NCI-H510A (cell line): ENCODE results near the gene PHACTR3.

Source experiments
- DNase-seq: peaks from one replicate; lab custom pipeline; 2025; lab: John Stamatoyannopoulos, UW

Gene PHACTR3

GRCh38 chr20:59672576-59672975, 68.2 kb downstream of the PHACTR3 start:
- DNase-seq = no peak

- DNase-seq = no peak
Observed at GRCh38 chr20:59673288-59673997, 69.1 kb downstream of the PHACTR3 start.

- no peak for DNase-seq
Observed at GRCh38 chr20:59673998-59674445, 69.7 kb downstream of the PHACTR3 start.

GRCh38 chr20:59676126-59676850, 71.9 kb downstream of the PHACTR3 start:
- no peak for DNase-seq

- no peak for DNase-seq
Observed at GRCh38 chr20:59676851-59677182, 72.5 kb downstream of the PHACTR3 start.

GRCh38 chr20:59677586-59677985, 73.2 kb downstream of the PHACTR3 start:
- no peak for DNase-seq

GRCh38 chr20:59678288-59678687, 73.9 kb downstream of the PHACTR3 start:
- no peak for DNase-seq

GRCh38 chr20:59678951-59679350, 74.6 kb downstream of the PHACTR3 start:
- DNase-seq = no peak

GRCh38 chr20:59680148-59680650, 75.9 kb downstream of the PHACTR3 start:
- no peak for DNase-seq

- DNase-seq = no peak
Observed at GRCh38 chr20:59680852-59681251, 76.5 kb downstream of the PHACTR3 start.

GRCh38 chr20:59682603-59683002, 78.3 kb downstream of the PHACTR3 start:
- DNase-seq = no peak

GRCh38 chr20:59683181-59683580, 78.8 kb downstream of the PHACTR3 start:
- DNase-seq = no peak

- DNase-seq = no peak
Observed at GRCh38 chr20:59684685-59685242, 80.4 kb downstream of the PHACTR3 start.

- DNase-seq = no peak
Observed at GRCh38 chr20:59686404-59687346, 82.3 kb downstream of the PHACTR3 start.

GRCh38 chr20:59688356-59688755, 84.0 kb downstream of the PHACTR3 start:
- DNase-seq = no peak

- no peak for DNase-seq
Observed at GRCh38 chr20:59688999-59689398, 84.7 kb downstream of the PHACTR3 start.

- DNase-seq = no peak
Observed at GRCh38 chr20:59690101-59690500, 85.8 kb downstream of the PHACTR3 start.

- no peak for DNase-seq
Observed at GRCh38 chr20:59690976-59691375, 86.6 kb downstream of the PHACTR3 start.

GRCh38 chr20:59692139-59692538, 87.8 kb downstream of the PHACTR3 start:
- DNase-seq = no peak

- DNase-seq = no peak
Observed at GRCh38 chr20:59693587-59693986, 89.2 kb downstream of the PHACTR3 start.

GRCh38 chr20:59696476-59696875, 92.1 kb downstream of the PHACTR3 start:
- DNase-seq = no peak

GRCh38 chr20:59697068-59697467, 92.7 kb downstream of the PHACTR3 start:
- no peak for DNase-seq
